CD1c-positive myeloid dendritic cell (primary cell): ENCODE data around the gene ARRB1.
"Not testable (repeated sequence)": the region's sequence is repeated elsewhere in the genome, so short reads cannot be mapped to it uniquely, and the experiment has no call there.

Experiments used
- DNase-seq: peaks from one replicate; pipeline ENCODE4 v3.0.0-alpha.2; 2016; ENCODE audit errors: extremely low spot score

The ARRB1 gene

GRCh38 chr11:75344186-75344585 lies 7.3 kb downstream of the ARRB1 start:
- no peak for DNase-seq

- no peak for DNase-seq
Observed at GRCh38 chr11:75342966-75343870, 8.2 kb downstream of the ARRB1 start.

- DNase-seq: no peak
Observed at GRCh38 chr11:75342231-75342918, 9.1 kb downstream of the ARRB1 start.

- peak; percentile 42 for DNase-seq
Observed at GRCh38 chr11:75341612-75342011, 9.8 kb downstream of the ARRB1 start.

GRCh38 chr11:75339685-75340409 lies 11.6 kb downstream of the ARRB1 start:
- DNase-seq: peak; percentile 60

GRCh38 chr11:75338516-75339208 lies 12.8 kb downstream of the ARRB1 start:
- no peak for DNase-seq

- DNase-seq: peak; percentile 86
Observed at GRCh38 chr11:75337195-75337654, 14.2 kb downstream of the ARRB1 start.

GRCh38 chr11:75334976-75335375 lies 16.5 kb downstream of the ARRB1 start:
- DNase-seq: no peak

GRCh38 chr11:75334402-75334891 lies 17.0 kb downstream of the ARRB1 start:
- no peak for DNase-seq

- DNase-seq: no peak
Observed at GRCh38 chr11:75333807-75334140, 17.7 kb downstream of the ARRB1 start.

GRCh38 chr11:75333022-75333806 lies 18.2 kb downstream of the ARRB1 start:
- no peak for DNase-seq

GRCh38 chr11:75331761-75332160 lies 19.7 kb downstream of the ARRB1 start:
- not testable (repeated sequence) for DNase-seq

- DNase-seq: not testable (repeated sequence)
Observed at GRCh38 chr11:75331304-75331703, 20.2 kb downstream of the ARRB1 start.

GRCh38 chr11:75330886-75331285 lies 20.6 kb downstream of the ARRB1 start:
- DNase-seq: not testable (repeated sequence)

GRCh38 chr11:75330291-75330690 lies 21.2 kb downstream of the ARRB1 start:
- no peak for DNase-seq

- DNase-seq: peak; percentile 74
Observed at GRCh38 chr11:75328426-75329277, 22.8 kb downstream of the ARRB1 start.

GRCh38 chr11:75326439-75326810 lies 25.0 kb downstream of the ARRB1 start:
- no peak for DNase-seq

- peak; percentile 37 for DNase-seq
Observed at GRCh38 chr11:75325713-75326438, 25.6 kb downstream of the ARRB1 start.

GRCh38 chr11:75324740-75325139 lies 26.7 kb downstream of the ARRB1 start:
- no peak for DNase-seq
